Retinal pigment epithelial cell (primary cell): Measurements from ENCODE around the gene POU2AF3.
A peak's percentile ranks its signal among the peaks of the same experiment; 100 is the strongest.

Source experiments
- DNase-seq: peaks from one replicate; pipeline ENCODE4 v3.0.0-alpha.2; 2010; ENCODE audit warnings: low read depth
- H3K4me3 ChIP-seq: 2 replicates; pipeline ENCODE4 v1.5.1; 2011; ENCODE audit warnings: mild to moderate bottlenecking, low read length, control low read depth, moderate library complexity
- CTCF ChIP-seq: conservative IDR thresholded peaks from 2 replicates; pipeline ENCODE4 v1.5.1; 2011; ENCODE audit warnings: low read depth, low read length, control low read depth, inconsistent platforms

Gene POU2AF3

GRCh38 chr11:111298413-111299100 lies at the start of gene POU2AF3:
TSS of gene POU2AF3 (plus strand) at chr11:111298546. CDS start at chr11:111298582, 36 bp downstream.
- H3K4me3 ChIP-seq, result peak within 1 kb of the TSS; percentile 58

GRCh38 chr11:111250936-111251335 lies 47.4 kb upstream of the POU2AF3 start:
- TF ChIP-seq CTCF, result no peak
- no peak for DNase-seq
- no peak overlapping the region for H3K4me3 ChIP-seq

More at GRCh38 chr11:111298413-111299100, at the start of gene POU2AF3:
- TF ChIP-seq CTCF, result no peak
- no peak for DNase-seq

GRCh38 chr11:111253131-111253530 lies 45.2 kb upstream of the POU2AF3 start:
- H3K4me3 ChIP-seq, result no peak overlapping the region
- no peak for DNase-seq
- no peak for TF ChIP-seq CTCF

- no peak for DNase-seq
- no peak overlapping the region for H3K4me3 ChIP-seq
- no peak for TF ChIP-seq CTCF
Observed at GRCh38 chr11:111253630-111254029, 44.7 kb upstream of the POU2AF3 start.

- DNase-seq, result no peak
- no peak for TF ChIP-seq CTCF
- H3K4me3 ChIP-seq, result no peak overlapping the region
Observed at GRCh38 chr11:111258046-111258445, 40.3 kb upstream of the POU2AF3 start.

- no peak for DNase-seq
- no peak overlapping the region for H3K4me3 ChIP-seq
- TF ChIP-seq CTCF, result no peak
Observed at GRCh38 chr11:111259896-111260295, 38.5 kb upstream of the POU2AF3 start.

- no peak for TF ChIP-seq CTCF
- DNase-seq, result no peak
- no peak overlapping the region for H3K4me3 ChIP-seq
Observed at GRCh38 chr11:111260811-111261210, 37.5 kb upstream of the POU2AF3 start.
